Measurements from ENCODE around the gene FASTK.

The FASTK gene

GRCh38 chr7:151089893-151090730 lies 9.5 kb upstream of the FASTK start:
- H3K9me3 ChIP-seq (ENCODE audit: insufficient read depth, low read length), result no peaks in the 10 kb centered on the region
- no peaks in the 10 kb centered on the region for H3K9me2 ChIP-seq (replicated peaks; ENCODE audit: insufficient read depth, low read length)
- no peak for TF ChIP-seq CTCF (IDR thresholded peaks at IDR 0.05; ENCODE audit: insufficient read depth, low read length, poor library complexity, severe bottlenecking)
- TF ChIP-seq EZH2phosphoT487 (conservative IDR thresholded peaks at IDR 0.05; ENCODE audit: low read length), result no peak
- H3K27me3 ChIP-seq (ENCODE audit: low read length), result no peaks in the 10 kb centered on the region
- no peaks in the 10 kb centered on the region for H4K20me1 ChIP-seq (ENCODE audit: low read depth, low read length)
- H3F3A ChIP-seq (ENCODE audit: insufficient read depth), result 0 out of 2 replicates have a peak, but pooled peaks cover under 1% of the 10 kb centered on the region
- no peak overlapping the region for H3K27ac ChIP-seq (ENCODE audit: low read depth, low read length)
- H3K4me3 ChIP-seq (ENCODE audit: insufficient read depth, low read length, poor library complexity, severe bottlenecking), result no peak overlapping the region
- no peak overlapping the region for H2AFZ ChIP-seq (ENCODE audit: low read depth, low read length, severe bottlenecking)
- H3K79me2 ChIP-seq (ENCODE audit: insufficient read depth, low read length), result no peaks in the 10 kb centered on the region
- H3K4me2 ChIP-seq (ENCODE audit: low read depth, low read length, poor library complexity, severe bottlenecking), result no peak overlapping the region
- H3K9ac ChIP-seq (ENCODE audit: low read length), result no peak overlapping the region
- H3K36me3 ChIP-seq (ENCODE audit: low read length), result no peaks in the 10 kb centered on the region

GRCh38 chr7:151088856-151089699 lies 8.5 kb upstream of the FASTK start:
- no peak overlapping the region for H3K27ac ChIP-seq (ENCODE audit: low read depth, low read length)
- H3F3A ChIP-seq (ENCODE audit: insufficient read depth), result 0 out of 2 replicates have a peak, but pooled peaks cover 5% of the 10 kb centered on the region
- no peak overlapping the region for H3K4me3 ChIP-seq (ENCODE audit: insufficient read depth, low read length, poor library complexity, severe bottlenecking)
- TF ChIP-seq EZH2phosphoT487 (conservative IDR thresholded peaks at IDR 0.05; ENCODE audit: low read length), result no peak
- no peak for TF ChIP-seq CTCF (IDR thresholded peaks at IDR 0.05; ENCODE audit: insufficient read depth, low read length, poor library complexity, severe bottlenecking)
- H3K4me2 ChIP-seq (ENCODE audit: low read depth, low read length, poor library complexity, severe bottlenecking), result no peak overlapping the region
- no peak overlapping the region for H3K9ac ChIP-seq (ENCODE audit: low read length)
- H3K9me2 ChIP-seq (replicated peaks; ENCODE audit: insufficient read depth, low read length), result no peaks in the 10 kb centered on the region
- no peaks in the 10 kb centered on the region for H3K27me3 ChIP-seq (ENCODE audit: low read length)
- H4K20me1 ChIP-seq (ENCODE audit: low read depth, low read length), result no peaks in the 10 kb centered on the region
- H3K79me2 ChIP-seq (ENCODE audit: insufficient read depth, low read length), result no peaks in the 10 kb centered on the region
- no peaks in the 10 kb centered on the region for H3K9me3 ChIP-seq (ENCODE audit: insufficient read depth, low read length)
- no peaks in the 10 kb centered on the region for H3K36me3 ChIP-seq (ENCODE audit: low read length)
- no peak overlapping the region for H2AFZ ChIP-seq (ENCODE audit: low read depth, low read length, severe bottlenecking)

- Histone ChIP-seq H4K20me1 (ENCODE audit: low read depth, low read length) (no peaks in the 10 kb centered on the region), H3K36me3 (ENCODE audit: low read length) (no peaks in the 10 kb centered on the region), H3F3A (ENCODE audit: insufficient read depth) (0 out of 2 replicates have a peak, but pooled peaks cover 5% of the 10 kb centered on the region), H3K4me3 (ENCODE audit: insufficient read depth, low read length, poor library complexity, severe bottlenecking) (no peak overlapping the region), H3K9ac (ENCODE audit: low read length) (no peak overlapping the region), H2AFZ (ENCODE audit: low read depth, low read length, severe bottlenecking) (no peak overlapping the region), H3K79me2 (ENCODE audit: insufficient read depth, low read length) (no peaks in the 10 kb centered on the region), H3K27ac (ENCODE audit: low read depth, low read length) (no peak overlapping the region), H3K9me2 (replicated peaks; ENCODE audit: insufficient read depth, low read length) (no peaks in the 10 kb centered on the region), H3K27me3 (ENCODE audit: low read length) (no peaks in the 10 kb centered on the region), H3K9me3 (ENCODE audit: insufficient read depth, low read length) (no peaks in the 10 kb centered on the region), H3K4me2 (ENCODE audit: low read depth, low read length, poor library complexity, severe bottlenecking) (no peak overlapping the region)
- TF ChIP-seq EZH2phosphoT487 (conservative IDR thresholded peaks at IDR 0.05; ENCODE audit: low read length) (no peak), CTCF (IDR thresholded peaks at IDR 0.05; ENCODE audit: insufficient read depth, low read length, poor library complexity, severe bottlenecking) (no peak)
Observed at GRCh38 chr7:151088019-151088855, 7.6 kb upstream of the FASTK start.

Measured in SU-DHL-6 (cell line).